GM19324 (cell line): Measurements from ENCODE around the gene MGRN1.

Experiments
- ATAC-seq: cut with Tn5 transposase; IDR thresholded peaks from one replicate; pipeline ENCODE4 v1.9.1; 2021; ENCODE audit warnings: mild to moderate bottlenecking, moderate library complexity; ENCODE audit not compliant: unreplicated experiment, low FRiP score

The MGRN1 gene

DNA sequence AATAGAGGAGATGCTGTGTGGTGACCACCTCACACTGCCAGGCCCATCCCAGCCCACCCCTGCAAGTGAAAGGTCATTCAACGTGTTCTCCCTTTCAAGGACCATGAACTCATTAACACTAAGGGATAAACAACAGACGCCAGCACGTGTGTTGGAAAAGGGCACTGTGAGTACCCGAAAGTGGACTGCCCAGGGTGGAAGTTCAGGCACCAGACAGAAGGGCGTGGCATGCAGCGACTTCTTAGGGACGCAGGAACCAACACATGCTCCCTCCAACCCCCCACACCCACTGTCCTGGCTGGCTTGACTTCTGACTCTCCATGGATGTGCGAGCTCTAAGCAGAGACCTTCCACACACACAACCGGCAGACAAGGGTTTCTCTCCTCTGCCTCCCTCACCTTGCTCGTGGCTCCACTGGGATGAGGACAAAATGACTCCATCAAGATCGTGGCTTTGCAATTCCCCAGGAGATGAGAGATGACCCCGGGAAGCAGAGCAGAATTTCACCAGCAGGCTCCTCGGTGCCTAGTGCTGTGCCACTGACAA is 20.9 kb upstream of the MGRN1 start:
- ATAC-seq, result no peak

DNA sequence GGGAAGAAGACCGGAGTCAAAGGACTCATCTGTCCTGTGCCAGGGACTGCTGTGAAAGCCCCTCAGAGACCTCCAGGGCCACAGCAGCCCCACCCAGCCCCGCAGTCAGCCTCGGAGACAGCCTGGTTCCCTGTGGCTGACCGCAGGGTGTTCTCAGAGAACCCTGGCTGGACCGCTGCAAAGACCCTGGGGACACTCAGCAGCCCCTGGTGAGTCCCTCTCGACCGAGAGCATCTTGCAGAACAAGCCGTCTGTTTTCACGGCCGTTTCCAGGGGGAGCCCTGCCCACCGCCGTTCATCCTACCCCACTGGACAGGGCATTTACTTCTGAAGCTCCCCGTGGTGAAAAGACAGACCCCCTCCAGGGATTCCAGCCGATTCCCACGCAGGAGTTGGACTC is 20.2 kb upstream of the MGRN1 start:
- ATAC-seq, result no peak

DNA sequence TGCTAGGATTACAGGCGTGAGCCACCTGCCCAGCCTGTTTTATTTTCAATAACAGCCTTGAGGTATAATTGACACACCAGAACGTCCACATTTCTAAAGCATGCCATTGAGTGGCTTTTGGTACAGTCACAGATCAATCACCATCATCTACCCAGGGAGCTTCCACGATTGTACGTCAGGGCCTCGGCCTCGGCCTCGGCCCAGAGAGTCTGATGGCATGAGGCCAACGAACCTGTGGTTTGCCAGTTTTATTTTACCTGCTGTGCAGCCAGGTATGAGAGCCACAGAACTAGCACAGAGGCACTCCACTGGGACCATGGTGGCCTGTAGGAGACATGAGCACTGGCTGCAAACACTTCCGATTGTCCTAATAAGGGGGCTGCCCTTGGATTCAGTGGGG is 18.3 kb upstream of the MGRN1 start:
- no peak for ATAC-seq

DNA sequence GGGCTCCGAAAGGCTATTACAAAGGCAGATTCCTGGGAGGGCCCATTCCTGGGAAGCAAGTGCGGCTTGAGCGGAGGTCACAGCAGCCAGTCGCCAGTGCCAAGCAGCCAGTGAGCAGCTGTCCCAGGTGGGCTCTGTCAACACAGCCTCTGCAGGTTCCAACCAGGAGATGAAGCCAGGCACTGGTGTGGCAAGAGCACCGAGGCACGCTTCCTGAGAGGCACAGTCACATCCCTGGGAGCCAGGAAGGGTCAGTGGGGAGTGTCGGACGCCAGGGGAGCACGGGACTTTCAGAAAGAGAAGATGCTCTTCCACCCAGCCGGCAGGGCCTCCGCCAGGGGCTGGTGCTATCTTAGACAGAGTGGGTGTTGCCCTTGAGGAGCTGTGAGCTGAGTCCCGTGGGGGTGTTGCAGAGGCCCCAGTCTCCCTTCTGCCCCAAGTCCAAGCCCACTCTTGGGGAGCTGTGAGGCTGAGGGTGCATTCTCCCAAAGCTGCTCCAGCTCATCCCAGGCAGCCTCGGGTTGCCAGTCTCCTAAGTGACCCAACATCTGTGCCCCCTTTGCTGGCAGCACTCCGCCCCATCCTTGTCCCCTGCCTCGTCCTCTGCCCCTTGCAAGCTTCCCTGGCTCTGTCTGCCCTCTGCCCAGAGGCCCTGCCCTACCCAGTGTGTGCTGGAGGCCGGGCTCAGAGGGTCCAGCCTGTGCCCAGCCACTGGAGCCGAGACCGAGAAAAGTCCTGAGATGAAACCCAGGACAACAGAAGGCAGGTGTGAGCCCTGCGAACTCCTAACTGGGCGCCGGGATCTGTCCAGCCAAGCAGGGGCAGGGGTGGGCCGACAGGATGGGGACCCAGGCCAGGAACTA is 16.6 kb upstream of the MGRN1 start:
- ATAC-seq, result no peak

DNA sequence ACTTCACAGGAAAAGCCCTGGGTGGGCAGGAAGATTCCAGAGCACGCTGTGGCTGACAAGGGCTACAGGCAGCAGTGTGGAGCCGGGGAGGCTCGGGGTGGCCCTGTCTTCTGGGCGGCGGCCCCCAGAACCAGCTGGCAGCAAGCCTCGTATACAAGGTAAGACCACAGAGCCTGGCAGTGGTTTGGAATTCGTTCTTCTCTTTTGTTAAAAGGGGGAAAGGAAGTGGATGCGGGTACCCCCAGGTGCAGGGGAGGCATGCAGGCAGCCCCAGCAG is 16.0 kb upstream of the MGRN1 start:
- ATAC-seq, result no peak

DNA sequence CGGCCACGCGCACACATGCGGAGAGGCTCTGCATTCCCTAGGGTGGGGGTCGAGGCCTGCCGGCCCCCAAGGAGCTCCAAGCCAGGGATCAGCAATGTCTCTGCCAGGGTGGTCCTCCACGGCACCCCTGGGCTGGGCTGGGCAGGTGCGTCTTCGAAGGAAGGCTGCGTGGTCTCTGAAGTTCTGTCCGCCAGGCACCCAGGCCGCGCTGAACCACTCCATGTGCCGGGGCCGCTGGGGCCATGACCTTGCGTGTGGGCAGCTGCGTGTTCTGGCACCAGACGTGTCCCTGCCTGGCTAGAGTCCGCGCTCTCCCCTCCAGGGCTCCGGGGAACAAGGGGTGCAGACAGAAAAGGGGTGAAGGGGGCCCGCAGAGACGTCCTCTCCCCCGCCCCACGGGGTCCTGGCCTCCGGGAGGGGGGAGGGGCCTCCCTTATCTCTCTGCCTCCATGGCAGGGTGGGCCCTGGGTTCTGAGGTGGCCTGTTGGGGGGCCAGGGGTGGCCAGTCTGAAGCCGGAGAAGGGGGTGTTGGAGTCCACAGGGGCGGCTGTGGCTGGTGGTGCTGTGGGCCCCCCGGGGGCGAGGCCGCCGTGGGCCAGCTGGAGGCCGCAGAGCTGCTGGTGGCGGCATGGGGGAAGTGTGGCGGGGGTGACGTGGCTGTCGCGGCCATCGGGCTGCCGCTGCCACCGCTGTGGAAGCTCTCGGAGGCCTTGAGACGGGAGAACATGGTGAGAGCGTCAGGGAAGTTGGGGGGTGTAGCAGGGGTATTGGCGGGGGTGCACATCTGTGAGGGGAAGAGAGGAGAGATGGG is 15.2 kb upstream of the MGRN1 start:
- ATAC-seq, result no peak

DNA sequence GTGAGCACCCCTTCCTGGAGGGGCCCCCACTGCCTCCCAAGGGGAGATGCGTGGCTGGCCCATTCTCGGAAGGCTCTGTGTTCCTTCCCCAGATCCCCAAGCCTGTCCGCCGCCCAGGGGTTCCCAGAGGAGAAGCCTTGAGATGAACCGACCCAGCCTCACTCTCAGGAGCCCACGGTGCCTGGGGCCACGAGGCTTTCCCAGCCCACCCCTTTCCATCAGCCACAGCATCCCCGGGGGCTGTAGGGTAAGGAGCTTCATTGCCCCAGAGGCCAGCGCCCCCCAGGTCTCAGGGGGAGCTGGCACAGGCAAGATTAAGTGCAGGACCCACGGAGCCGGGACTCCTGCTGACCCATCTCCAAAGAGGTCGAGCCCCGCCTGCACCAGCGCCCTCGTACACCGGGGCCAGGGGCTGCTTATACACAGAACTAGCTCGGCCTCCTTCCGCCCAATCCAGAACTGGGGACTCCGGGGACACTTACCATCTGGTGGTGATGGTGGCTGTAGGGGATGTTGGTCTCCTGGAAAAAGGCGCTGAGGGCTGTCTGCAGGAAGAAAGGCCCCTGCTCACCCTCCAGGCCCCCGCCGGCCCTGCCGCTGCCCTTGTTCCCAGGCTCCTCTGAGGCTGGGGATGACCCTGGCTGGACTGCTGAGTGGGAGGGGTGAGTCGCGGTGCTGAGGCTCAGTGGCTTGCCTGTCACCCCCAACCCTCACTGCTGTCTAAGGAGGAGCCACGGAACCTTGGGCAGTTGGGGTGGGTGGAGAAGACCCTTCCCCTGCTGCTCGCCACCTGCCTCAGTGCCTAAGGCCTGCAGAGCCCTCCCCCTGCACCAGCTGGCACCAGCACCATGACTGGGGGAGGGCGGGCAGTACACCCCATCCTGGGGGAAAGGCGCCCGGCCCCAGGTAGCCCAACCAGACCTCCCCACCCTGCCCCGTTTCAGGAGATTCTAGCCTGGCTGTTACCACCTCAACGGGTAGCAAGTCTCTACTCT is 14.3 kb upstream of the MGRN1 start:
- no peak for ATAC-seq

DNA sequence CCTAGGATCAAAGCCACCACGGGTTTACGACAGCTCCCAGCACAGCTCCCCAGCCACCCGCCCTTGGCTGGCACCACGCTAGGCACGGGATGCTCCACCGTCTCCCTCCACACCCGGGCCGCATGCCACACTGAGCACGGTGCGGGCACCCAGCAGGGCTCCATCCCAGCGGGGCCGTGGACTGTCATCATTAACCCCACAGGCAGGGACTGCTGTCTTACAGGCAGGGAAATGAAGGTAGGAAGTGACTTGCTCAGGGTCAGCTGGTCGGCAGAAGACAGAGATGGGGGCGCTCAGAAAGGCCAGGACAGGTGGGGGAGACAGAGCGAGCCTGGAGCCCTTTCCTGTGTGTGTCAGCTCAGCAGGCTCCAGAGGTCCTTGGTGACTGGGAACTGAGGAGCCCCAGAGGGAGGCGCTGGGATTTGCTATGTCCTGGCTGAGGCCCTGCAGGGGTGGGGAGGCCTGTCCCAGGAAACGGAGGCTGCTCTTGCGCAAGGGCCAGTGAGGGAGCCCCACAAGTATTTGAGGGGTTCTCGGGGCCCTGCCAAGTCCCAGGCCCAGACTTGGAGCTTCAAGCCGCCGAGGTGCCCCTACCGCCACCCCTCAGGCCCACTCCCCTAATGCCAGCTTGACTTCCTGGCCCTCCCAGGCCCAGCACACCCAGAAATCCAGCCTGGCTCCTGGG is 13.1 kb upstream of the MGRN1 start:
- ATAC-seq, result no peak

DNA sequence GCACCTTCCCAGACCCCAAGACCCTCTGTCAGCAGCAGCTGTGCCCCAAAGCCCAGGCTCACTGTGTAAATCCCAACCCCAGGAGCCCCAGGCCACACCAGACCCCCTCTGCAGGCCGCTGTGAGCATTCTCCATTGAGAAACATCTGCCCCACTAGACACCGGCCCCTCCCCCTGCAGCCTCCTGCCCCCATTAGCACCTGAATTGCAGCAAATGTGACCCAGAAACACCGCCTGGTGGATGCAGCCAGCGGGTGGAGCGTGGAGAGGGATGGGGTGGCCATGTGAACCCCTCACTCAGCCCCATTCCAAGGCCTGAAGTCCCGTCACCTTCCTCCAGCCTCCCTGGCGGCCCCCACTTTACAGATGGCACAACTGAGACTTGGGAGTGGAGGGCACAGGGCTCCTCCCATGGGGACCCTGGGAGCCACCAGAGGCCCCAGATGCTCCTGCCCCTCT is 12.1 kb upstream of the MGRN1 start:
- no peak for ATAC-seq

DNA sequence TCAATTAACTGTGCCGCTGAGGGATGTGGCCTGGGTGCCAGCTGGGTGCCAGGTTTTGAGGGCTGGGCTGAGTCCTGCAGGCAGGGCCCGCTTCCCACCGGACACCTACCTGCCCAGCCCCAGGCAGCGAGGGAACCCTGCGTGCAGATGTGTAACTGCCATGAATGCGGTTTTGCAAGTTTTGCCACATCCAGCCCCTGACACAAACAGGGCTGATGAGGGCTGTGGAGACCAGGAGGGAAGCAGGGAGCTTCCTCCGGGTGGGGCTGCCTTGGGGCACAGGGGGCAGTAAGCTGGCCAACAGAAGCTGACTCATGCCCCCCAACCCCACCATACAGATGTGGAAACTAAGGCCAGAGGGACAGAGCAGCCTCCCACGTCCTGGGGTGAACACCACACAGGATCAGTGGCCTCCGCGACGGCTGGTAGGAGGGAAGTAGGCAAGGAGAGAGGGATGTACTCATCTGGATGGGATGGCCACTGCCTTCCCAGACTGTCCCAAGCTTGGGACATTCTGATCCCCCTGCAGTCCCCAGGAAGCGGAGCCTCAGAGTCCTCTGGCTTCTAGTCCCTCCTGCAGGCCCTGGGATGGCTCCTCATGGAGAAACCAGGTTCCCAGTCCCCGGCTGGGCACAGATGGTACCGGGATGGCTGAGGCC is 11.5 kb upstream of the MGRN1 start:
- ATAC-seq, result no peak

DNA sequence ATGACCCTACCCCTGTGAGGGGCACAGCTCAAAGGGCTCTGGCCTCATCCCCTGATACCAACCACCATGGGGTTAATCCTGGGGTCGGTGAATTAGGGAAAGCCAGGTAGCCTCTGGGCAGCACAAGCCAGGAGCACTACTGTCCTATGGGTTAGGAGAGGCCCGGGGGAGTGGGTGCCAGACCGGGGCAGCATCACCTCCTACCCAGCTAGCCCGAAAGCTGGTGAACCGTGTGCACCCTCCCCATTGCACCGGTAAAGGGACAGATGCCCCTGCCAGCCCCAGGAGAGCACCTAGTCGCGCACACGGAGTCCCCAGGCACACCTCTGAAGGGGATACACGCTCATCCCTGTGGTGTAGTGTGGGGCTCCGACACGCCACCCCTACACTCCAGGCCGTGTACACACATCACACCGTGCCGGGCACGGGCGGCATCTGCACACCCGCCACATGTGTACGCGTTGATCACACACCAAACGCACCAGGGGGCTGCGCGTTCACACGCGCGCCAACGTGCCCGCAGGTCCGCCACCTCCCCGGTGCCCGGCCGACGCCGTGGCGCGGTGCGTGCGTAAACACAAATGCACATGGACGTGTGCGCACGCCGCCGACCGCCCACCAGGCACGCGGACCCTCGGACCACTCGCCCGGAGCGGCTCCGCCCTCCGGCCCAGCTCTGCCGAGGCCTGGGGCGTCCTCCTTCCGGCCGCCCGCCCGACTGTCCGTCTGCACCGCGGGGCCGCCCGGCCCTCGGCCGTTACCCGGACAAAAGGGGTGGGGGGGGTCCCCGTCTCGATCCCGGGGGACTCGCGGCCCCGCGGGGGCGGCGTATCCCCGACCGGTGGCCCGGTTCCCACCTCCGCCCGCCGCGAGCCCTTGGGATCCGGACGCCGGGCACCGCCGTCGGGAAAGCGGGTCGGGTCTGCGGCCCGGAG is 10.7 kb upstream of the MGRN1 start:
- no peak for ATAC-seq

DNA sequence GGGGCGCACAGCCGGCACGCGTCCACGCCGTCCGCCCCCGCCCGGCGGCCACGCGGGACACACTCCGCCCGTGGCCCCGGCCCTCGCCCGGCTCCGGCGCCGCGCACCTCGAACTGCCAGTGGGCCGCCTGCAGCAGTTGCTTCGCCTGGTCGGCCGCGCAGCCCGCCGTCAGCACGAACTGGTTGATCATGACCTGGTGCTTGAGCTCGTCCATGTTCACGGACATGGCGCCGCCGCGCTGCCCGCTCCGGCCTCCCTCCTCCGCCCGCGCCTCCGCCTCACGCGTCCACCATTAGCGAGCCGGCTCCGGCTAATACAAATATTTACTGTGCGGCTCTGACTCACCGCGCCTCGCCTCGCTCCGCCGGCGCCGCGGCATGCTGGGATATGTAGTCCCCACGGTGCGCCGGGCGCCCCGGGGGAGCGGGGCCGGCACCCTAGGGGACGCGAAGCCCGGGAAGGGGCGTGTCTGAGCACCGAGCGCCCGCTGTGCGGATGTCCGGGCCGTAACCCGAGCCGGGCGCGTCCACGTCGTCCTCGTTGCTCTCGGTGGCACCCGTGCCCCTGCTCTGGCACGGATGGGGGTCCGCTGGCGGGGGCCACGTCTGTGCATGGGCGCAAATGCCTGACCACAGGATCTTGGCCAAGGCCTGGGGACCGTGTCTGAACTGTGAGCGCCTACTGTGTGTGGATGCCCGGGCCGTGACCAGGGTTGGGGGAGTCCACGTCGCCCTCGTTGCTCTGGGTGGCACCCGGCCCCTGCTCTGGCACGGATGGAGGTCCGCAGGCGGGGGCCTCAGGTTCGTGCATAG is 9.8 kb upstream of the MGRN1 start, which contains the start of gene UBALD1:
TSS of gene UBALD1 (minus strand) at position 318 of the 813 bp plus-strand sequence. CDS start at position 227, 91 bp downstream.
- ATAC-seq, result peak; percentile 54

DNA sequence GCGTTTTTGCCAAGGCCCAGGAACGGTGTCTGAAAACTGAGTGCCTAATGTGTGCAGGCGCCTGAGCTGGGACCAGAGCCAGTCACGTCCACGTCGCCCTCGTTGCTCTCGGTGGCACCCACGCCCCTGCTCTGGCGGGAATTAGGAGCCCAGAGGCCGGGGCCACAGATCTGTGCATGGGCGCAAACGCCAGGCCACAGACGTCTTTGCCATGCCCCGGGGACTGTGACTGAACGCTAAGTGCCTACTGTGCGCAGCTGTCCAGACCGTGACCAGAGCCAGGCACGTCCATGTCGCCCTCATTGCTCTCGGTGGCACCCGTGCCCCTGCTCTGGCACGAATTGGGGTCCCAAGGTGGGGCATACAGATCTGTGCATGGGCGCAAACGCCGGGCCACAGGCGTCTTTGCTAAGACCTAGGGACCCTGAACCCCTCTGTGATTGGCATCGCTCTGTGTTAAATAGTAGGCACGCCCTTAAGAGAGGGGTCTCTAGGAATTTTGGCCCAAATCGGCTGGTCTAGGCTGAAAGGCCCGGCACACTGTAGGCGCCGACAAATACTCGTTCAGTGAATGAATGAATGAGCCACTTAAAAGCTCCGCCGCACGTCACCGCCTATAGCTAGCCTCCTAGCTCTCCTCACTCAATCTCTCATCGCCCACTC is 9.1 kb upstream of the MGRN1 start:
- no peak for ATAC-seq

DNA sequence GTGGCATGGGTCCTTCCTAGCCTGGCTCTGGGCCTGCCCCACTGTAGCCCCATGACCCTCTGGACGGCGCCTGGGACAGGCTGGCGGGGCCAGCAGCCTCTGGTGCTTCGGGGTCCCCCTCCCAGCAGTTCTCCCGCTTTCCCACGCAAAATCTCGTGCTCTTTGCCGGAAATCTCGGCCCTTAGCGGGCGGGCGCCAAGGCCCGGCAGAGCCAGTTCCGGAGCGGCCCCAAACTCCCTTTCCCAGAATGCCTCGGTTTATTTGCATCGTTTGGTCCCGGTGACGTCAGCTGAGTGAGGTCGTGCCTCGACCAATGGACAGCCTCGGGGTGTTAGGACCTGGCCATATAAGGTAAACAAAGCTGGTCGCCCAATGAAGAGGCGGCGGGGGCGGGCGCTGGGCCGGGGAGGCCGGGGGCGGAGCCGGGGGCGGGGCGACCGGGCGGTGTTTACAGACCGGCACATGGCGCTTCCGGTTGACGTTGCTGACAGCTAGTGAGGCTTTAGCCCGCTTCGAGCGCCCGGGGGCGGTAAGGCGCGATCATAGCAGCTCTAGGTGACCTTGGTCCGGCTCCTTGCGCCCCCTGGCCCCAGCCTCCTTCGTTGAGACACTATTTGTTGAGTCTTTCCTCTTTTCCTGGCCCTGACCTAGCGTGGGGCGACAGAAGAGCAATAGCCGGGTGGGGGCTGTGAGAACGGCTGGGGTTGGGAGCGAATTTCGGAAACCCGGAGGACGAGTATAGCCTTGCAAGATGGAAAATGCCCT is 8.4 kb upstream of the MGRN1 start:
- peak; percentile 82 for ATAC-seq

DNA sequence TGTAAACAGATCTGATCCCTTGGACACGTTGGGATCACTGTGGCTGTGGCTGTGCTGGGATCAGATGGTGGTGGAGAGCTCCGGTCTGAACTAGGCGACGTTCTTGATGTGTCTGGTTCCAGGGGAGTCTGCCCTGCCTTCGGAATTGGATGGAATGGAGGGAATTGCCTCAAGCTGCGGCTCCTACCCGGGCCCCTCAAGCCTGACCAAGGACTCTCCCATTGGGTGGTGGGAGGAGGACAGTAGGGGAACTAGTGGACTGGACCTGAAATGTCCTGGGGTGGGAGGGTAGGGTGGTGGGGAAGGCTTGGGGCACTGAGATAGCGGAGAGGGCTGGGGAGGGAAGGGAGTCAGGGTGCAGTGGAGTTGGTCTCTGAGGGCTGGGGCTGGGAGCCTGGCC is 6.7 kb upstream of the MGRN1 start:
- no peak for ATAC-seq
